ENCODE measurements around the gene PARVG. TPM values are rescaled to one million over a fixed set of nuclear protein-coding genes. Genes with fewer than 3 reads are reported as not detected.

PARVG gene
- total RNA-seq, 1 donor from 2014 or later = not detected

GRCh38 chr22:44153710-44154109 lies 27.0 kb upstream of the PARVG start:
- H3K27me3 Mint-ChIP-seq (ENCODE audit: unreplicated experiment) = peaks cover 1% of the 10 kb centered on the region
- peaks cover under 1% of the 10 kb centered on the region for H3K4me1 Mint-ChIP-seq (ENCODE audit: low read depth, unreplicated experiment)
- DNase-seq = no peak
- H3K27ac Mint-ChIP-seq (ENCODE audit: unreplicated experiment) = no peak overlapping the region
- no peak for TF ChIP-seq CTCF (IDR thresholded peaks at IDR 0.05; ENCODE audit: partially characterized antibody, unreplicated experiment)
- peaks cover 1% of the 10 kb centered on the region for H3K36me3 Mint-ChIP-seq (ENCODE audit: unreplicated experiment)
- peaks cover 2% of the 10 kb centered on the region for H3K9me3 Mint-ChIP-seq (ENCODE audit: unreplicated experiment)
- no peak overlapping the region for H3K4me3 Mint-ChIP-seq (ENCODE audit: unreplicated experiment)

GRCh38 chr22:44154436-44154942 lies 26.2 kb upstream of the PARVG start:
- Mint-ChIP-seq H3K27ac (ENCODE audit: unreplicated experiment) (no peak overlapping the region), H3K4me3 (ENCODE audit: unreplicated experiment) (no peak overlapping the region), H3K36me3 (ENCODE audit: unreplicated experiment) (peaks cover 4% of the 10 kb centered on the region), H3K4me1 (ENCODE audit: low read depth, unreplicated experiment) (peaks cover 5% of the 10 kb centered on the region), H3K9me3 (ENCODE audit: unreplicated experiment) (peaks cover 2% of the 10 kb centered on the region), H3K27me3 (ENCODE audit: unreplicated experiment) (peaks cover 1% of the 10 kb centered on the region)
- no peak for TF ChIP-seq CTCF (IDR thresholded peaks at IDR 0.05; ENCODE audit: partially characterized antibody, unreplicated experiment)
- DNase-seq = no peak

- no peak for TF ChIP-seq CTCF (IDR thresholded peaks at IDR 0.05; ENCODE audit: partially characterized antibody, unreplicated experiment)
- Mint-ChIP-seq H3K27ac (ENCODE audit: unreplicated experiment) (no peak overlapping the region), H3K9me3 (ENCODE audit: unreplicated experiment) (peaks cover 3% of the 10 kb centered on the region), H3K4me3 (ENCODE audit: unreplicated experiment) (no peak overlapping the region), H3K36me3 (ENCODE audit: unreplicated experiment) (peaks cover 4% of the 10 kb centered on the region), H3K27me3 (ENCODE audit: unreplicated experiment) (peaks cover 1% of the 10 kb centered on the region), H3K4me1 (ENCODE audit: low read depth, unreplicated experiment) (peaks cover 5% of the 10 kb centered on the region)
- no peak for DNase-seq
Measured at GRCh38 chr22:44155115-44155514, 25.6 kb upstream of the PARVG start.

- peaks cover 5% of the 10 kb centered on the region for H3K4me1 Mint-ChIP-seq (ENCODE audit: low read depth, unreplicated experiment)
- no peak overlapping the region for H3K27ac Mint-ChIP-seq (ENCODE audit: unreplicated experiment)
- H3K27me3 Mint-ChIP-seq (ENCODE audit: unreplicated experiment) = no peaks in the 10 kb centered on the region
- no peak overlapping the region for H3K4me3 Mint-ChIP-seq (ENCODE audit: unreplicated experiment)
- peaks cover 2% of the 10 kb centered on the region for H3K9me3 Mint-ChIP-seq (ENCODE audit: unreplicated experiment)
- DNase-seq = no peak
- TF ChIP-seq CTCF (IDR thresholded peaks at IDR 0.05; ENCODE audit: partially characterized antibody, unreplicated experiment) = no peak
- peaks cover 4% of the 10 kb centered on the region for H3K36me3 Mint-ChIP-seq (ENCODE audit: unreplicated experiment)
Measured at GRCh38 chr22:44157916-44158618, 22.7 kb upstream of the PARVG start.

GRCh38 chr22:44158816-44159215 lies 21.9 kb upstream of the PARVG start:
- Mint-ChIP-seq H3K27ac (ENCODE audit: unreplicated experiment) (no peak overlapping the region), H3K4me1 (ENCODE audit: low read depth, unreplicated experiment) (peaks cover 5% of the 10 kb centered on the region), H3K27me3 (ENCODE audit: unreplicated experiment) (no peaks in the 10 kb centered on the region), H3K36me3 (ENCODE audit: unreplicated experiment) (peaks cover 4% of the 10 kb centered on the region), H3K4me3 (ENCODE audit: unreplicated experiment) (no peak overlapping the region), H3K9me3 (ENCODE audit: unreplicated experiment) (peaks cover 2% of the 10 kb centered on the region)
- no peak for DNase-seq
- TF ChIP-seq CTCF (IDR thresholded peaks at IDR 0.05; ENCODE audit: partially characterized antibody, unreplicated experiment) = no peak

All from glutamatergic neuron (in vitro differentiated cells).